Measurements from ENCODE around the gene NCBP2.
"Not testable (repeated sequence)": the region's sequence is repeated elsewhere in the genome, so short reads cannot be mapped to it uniquely, and the experiment has no call there.

NCBP2 gene

DNA sequence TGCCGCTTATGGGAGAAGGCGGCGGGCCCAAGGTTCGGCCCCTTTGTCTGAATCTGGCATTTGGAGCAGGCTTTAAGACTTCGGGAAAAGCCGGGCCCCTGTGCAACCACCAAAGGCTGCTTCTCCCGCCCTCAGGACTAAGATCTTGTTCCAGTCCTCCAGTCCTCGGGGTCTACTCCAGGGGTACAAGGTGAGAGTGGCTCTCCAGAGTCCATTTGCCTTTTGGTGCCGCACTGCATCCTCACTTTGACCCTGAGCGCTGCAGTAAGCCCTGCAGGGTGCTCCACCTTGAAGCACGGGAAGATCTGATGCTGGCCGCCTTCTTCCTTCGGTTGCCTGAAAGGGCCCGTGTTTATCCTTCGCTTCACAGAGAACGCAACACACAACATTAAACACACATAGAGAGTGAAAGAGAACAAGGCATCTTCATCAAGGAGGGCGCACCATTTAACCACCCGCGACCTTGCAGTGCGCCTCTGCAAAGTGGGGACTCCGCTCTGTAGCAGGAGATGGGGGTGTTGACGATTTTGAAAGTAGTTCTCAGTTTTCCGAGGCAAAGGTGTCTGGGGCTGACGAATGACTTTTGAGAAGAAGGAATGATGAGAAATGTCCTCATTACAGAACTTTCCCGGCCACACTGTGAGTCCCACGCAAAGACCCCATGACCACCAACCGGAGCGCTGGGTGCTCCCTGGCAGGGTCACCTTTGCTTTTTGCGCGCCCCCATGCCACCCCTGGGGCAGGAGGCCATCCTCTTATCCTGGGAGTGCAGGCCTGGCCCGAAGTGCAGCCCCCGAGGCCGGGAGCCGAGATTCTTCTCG is 25.3 kb upstream of the NCBP2 start:
- DNase-seq = no peak

DNA sequence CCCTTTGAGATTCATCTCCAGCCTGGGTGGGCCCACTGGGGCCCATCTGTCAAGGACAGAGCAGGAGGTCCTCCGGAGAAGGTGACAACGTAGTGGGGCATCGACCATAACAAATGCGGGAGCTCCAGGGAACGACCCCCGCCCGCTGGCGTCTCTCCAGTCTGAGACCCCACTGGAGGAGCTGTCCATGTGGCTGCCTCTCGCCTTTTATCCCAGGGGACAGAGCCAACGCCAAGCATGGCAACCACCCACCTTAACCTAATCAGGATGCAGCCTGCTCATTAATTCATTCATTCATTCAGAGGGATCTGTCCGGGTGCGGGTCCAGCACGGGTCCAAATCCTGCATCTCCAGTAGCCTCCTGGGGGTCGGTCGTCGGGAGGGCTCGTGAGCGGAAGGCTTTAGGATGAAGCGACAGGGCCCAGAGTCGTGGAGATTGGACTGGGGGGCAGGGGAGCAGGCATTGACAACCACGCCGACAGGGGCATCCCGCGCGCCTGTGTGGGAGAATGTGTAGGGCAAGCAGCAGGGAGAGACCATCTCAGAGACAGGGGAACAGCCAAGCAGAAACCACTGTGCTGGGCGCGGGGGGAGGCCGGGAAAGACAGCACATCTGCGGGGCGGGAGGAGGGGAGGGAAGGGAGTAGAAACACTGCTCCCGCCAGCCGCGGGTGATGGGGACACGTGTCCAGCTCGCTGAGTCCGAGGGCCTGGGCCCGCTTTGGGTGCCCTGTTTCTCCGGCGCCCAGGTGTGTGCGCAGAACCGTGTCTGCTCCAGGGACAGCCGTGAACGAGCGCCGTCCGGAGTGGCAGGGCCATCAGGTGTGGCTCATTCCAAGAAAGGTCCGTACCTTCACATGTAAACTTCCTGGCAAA is 24.4 kb upstream of the NCBP2 start:
- no peak for DNase-seq

DNA sequence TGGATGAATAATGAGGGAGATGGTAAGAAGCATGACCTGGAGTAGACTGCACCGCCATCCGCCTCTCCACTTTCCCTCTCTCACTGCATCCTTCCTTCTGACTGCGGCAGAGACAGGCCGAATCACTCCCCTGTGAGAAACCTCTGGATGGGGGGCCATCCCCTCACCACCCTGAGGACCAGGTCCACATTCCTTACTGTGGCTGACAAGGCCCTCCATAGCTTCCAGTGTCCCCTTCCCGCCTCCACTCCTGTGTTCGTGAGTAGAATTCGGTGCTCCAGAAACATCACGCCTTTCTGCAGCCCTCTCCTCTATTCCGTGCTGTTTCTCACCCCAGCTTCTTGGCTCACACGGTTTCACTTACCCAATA is 23.5 kb upstream of the NCBP2 start:
- DNase-seq = no peak

DNA sequence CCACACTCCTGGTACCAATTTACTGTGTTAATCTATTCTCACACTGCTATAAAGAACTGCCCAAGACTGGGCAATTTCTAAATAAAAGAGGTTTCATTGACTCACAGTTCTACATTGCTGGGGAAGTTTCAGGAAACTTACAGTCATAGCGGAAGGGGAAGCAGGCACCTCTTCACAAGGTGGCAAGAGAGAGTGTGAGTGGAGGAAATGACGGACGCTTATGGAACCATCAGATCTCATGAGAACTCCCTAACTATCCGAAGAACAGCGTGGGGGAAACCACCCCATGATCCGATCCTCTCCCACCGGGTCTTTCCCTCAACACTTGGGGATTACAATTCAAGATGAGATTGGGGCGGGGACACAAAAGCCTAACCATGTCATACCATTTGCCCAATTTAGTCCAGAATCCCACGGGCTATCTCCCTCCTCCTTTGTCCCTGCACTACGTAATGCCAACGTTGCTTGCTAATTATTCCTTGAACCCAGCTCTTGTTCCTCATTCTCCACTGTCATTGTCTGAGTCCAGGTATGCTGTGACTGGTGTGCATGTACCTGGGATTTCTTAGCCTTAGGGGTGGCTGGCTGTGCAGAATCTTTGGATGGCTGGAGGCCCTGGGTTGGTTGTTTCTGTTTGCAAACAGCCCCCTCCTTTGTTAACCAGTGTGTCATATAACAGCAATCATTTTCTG is 22.9 kb upstream of the NCBP2 start:
- DNase-seq = no peak

DNA sequence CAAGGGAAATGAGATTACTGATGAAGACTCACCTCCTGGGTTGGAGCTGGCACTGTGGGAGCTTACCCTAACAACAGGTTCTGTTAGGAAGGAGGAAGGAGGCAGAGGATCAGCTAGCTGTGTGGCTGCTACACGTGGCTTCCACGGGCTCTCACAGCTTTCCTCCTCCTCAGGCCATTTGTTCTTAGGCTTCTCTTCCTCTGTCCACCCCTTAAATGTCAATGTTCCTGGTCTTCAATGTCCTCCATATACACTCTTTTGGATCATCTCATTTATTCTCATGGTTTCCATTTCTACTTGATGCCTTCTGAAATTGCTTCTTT is 21.3 kb upstream of the NCBP2 start:
- no peak for DNase-seq

DNA sequence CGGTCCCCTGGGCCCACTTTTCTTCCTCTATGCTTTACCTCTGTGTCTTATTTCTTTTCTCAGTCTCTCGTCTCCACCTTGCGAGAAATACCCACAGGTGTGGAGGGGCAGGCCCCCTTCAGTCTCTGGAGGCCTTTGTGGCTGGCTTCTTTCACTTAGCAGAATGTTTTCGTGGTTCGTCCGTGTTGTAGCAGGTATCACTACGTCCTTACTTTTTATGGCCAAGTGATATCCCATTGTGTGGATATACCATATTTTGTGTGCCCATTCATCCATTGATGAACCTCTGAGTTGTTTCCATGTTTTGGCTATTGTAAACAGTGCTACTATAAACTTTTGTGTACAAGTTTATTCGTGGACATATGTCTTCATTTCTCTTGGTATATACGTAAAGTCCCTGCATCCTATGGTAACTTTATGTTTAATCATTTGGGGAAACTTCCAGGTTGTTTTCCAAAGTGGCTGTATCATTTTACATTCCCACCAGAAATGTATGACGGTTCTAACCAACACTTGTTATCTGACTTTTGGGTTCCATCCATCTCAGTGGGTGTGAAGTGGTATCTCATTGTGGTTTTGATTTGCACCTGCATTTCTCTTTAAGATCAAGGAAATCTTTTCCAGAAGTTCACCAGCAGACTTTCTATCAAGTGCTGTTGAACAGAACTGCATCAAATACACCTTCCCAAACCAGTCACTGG is 20.8 kb upstream of the NCBP2 start:
- DNase-seq = no peak

DNA sequence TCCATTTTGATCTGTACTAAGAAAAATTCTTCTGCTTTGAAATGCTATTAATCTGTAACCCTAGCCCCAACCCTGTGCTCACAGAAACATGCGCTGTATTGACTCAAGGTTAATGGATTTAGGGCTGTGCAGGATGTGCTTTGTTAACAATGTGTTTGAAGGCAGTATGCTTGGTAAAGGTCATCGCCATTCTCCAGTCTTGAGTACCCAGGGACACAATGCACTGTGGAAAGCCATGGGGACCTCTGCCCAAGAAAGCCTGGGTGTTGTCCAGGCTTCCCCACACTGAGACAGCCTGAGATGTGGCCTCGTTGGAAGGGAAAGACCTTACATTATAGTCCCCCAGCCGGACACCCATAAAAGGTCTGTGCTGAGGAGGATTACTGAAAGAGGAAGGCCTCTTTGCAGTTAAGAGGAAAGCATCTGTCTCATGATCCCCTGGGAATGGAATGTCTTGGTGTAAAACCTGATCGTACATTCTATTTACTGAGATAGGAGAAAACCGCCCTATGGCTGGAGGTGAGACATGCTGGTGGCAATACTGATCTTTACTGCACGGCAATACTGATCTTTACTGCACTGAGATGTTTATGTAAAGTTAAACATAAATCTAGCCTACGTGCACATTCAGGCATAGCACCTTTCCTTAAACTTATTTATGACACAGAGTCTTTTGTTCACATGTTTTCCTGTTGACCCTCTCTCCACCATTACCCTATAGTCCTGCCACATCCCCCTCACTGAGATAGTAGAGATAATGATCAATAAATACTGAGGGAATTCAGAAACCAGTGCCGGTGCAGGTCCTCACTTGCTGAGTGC is 20.0 kb upstream of the NCBP2 start:
- no peak for DNase-seq

DNA sequence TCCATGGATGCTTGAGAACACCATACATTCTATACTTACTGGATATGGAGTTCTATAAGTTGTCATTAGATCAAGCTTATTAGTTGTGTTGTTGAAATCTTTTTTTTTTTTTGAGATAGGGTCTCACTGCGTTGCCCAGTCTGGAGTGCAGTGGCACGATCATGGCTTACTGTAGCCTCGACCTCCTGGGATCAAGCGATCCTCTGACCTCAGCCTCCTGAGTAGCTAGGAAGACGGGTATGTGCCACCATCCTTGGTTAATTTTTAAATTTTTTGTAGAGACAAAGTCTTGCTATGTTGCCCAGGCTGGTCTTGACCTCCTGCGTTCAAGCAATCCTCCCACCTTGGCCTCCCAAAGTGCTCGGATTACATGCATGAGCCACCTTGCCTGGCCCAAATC is 12.5 kb upstream of the NCBP2 start:
- no peak for DNase-seq

DNA sequence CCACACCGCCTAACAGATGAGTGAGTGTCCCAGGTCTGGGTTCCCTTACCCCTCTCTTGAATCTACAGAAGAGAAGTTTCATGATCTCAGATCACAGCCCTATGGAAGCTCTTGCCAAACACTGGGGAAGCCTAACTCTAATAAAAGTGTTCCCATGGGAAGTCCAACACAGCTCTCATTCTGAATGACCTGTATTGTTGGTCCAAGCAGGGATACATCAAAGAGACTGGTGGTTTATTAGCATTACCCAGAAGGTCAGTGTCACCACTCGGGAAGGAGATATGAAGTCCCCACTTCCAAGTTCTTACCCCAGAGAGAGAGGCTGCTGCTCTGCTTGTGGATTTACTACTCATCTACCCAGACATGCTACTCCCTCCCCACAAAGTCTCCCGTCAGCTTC is 9.0 kb upstream of the NCBP2 start:
- no peak for DNase-seq

DNA sequence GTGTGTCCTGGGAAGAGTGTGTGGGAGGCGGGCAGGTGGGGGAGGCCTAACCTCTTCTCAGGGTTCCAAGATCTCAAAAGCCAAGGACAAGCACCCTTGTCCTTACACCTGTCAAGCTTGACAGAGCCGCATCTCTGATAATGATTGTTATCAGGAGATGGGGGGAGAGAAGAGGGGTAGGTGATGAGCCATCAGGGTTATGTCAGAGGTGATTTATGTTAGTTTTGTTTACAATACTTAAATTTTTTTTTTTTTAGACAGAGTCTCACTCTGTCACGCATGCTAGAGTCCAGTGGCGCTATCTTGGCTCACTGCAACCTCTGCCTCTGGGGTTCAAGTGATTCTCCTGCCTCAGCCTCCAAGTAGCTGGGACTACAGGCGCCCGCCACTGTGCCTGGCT is 7.4 kb upstream of the NCBP2 start:
- DNase-seq = no peak

DNA sequence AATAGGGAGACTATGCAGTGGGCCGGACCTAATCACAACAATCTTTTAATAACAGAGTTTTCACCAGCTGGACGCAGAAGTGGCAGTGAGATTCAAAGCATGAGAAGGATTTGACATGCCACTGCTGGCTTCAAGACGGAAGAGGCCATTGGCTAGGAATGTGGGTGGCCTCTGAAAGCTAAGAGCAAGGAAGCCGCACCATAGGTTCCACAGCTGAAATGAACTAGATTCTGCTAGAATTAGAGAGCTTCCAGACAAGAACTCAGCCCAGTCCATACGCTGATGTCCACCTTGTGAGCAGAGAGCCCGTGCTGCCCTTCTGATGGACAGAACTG is 6.9 kb upstream of the NCBP2 start:
- no peak for DNase-seq

DNA sequence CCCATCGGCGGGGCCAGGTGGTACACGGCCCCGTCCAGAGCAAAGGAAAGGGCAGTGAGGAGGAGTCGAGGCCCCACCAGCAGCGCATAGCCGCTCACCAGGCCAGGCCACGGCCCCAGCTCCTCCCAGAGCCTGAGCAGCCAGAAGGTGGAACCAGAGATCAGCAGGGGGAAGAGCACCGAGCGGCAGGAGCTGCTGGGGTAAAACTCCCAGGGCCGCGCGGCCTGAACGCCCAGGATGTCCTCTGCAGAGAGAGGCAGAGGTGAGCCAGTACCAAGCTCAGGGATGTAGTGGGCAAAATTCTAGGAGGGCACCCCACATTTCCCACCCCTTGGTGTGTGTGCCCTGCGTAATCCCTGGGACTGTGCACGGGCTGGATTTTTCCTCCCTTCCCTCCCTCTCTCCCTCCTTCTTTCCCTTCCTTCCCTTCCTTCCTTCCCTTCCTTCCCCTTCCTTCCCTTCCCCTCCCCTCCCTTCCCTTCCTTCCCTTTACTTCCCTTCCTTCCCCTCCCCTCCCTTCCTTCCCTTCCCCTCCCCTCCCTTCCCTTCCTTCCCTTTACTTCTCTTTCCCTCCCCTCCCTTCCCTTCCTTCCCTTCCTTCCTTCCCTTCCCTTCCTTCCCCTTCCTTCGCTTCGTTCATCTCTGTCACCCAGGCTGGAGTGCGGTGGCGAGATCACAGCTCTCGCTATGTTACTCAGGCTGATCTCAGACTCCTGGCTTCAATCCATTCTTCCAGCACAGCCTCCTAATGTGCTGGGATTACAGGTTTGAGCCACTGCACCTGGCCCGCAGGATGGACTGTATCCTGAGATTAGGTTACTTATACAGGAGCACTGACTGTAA is 6.3 kb upstream of the NCBP2 start:
- no peak for DNase-seq

DNA sequence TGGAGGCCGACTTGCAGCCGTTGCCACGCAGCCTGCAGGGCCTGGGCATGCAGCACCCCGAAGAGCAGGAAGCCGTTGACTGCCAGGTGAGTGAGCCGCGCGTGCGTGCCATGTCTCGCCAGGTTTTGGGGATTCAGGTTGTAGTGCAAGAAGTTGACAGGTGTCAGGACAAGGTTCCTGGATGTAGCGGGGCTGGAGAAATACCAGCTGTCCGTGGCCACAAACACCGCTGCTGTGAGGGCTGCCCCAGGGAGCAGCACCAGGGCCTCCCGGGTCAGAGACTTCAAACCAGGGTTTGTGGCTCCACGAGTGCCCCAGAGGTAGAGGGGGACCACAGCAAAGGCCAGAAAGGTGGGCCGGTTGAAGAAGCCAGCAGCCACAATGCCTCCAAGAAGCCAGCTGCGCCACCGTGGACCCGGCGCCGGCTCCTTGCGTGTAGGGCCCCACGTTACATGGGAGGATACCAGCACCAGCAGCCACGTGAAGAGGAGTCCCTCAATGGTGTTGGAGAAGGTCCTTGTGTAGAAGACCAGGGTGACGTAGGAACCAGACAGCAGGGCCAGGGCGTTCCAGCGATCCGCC is 5.6 kb upstream of the NCBP2 start:
- no peak for DNase-seq

DNA sequence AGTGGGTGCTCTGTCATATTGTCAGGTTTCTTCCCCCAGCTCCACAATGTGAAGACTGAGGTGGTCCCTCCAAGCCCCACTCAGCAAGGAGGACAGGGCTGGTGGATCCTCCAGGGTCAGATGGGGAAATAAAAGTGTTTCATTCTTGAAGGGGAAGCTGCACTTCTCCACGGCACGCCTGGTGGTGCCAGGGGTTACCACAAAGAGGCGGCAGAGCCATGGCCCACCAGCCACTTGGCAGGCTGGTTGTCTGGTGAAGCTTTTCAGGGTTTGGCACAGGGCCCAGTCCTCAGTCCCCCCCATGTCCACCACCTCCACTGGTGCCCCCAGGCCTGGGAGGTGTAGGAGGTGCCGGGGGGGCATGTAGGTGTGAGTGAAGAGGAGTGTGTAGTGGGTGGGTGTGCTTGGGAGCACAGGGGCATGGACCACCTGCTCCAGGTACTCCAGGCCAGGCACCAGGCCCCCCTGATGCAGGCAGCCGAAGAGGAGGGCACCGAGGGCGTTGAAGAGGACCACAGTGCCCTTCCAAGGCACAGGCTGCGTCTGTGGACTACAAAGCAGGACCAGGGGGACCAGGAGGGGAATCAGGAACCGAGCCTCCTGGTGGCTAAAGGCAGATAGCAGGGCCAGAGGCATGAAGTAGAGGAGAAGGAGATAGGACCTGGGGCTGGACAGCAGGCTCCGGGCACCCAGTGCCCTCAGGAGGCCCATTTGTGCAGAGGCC is 5.0 kb upstream of the NCBP2 start:
- DNase-seq = no peak

DNA sequence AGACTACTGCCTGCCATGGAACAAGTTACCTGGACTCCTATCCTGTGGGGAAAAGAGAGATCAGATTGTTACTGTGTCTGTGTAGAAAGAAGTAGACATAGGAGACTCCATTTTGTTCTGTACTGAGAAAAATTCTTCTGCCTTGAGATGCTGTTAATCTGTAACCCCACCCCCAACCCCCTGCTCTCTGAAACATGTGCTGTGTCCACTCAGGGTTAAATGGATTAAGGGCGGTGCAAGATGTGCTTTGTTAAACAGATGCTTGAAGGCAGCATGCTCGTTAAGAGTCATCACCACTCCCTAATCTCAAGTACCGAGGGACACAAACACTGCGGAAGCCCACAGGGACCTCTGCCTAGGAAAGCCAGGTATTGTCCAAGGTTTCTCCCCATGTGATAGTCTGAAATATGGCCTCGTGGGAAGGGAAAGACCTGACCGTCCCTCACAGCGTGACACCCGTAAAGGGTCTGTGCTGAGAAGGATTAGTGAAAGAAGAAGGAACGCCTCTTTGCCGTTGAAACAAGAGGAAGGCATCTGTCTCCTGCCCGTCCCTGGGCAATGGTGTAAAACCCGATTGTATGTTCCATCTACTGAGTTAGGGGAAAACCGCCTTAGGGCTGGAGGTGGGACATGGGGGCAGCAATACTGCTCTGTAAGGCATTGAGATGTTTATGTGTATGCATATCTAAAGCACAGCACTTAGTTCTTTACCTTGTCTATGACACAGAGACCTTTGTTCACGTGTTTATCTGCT is 1.9 kb upstream of the NCBP2 start:
- not testable (repeated sequence) for DNase-seq

DNA sequence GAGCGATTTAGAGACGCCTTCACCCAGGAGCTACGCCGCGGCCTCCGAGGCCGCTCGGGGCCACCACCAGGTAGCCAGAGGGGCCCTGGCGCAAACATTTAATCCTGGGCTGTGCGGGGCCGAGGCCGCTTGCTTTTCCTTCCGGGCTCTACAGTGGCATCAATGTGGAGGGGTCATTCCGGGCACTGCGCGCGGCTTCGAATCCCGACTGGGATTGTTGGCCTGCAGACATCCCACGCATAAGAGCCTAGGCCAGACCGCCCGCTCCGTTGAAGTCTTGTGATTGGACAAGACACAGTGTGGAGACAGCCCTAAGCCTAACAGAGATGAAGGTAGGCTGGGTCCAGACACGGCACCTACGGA is 568 bp upstream of the NCBP2 start:
- no peak for DNase-seq

DNA sequence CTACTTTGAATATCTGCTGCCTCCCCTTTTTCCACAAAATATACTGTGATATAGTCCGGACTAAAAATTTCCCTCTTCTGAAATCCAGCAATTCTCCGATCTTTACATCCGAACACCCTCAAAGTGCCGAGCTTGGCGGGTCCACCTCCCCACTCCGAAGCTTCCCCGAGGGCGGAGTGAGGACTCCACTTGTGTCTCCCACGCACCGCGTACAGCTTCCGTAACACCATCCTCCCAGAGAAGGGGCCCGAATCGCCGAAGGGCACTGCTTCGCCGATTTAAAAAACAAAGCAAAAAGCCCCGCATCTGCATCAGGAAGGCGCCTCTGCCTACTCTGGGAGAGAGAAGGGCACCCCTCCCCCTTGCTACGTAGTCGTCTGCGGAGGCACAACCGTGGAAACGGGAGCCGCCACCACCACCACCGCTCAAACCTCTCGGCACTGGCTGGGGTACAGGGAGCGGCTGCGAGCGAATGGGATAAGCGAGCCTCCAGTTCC is 551 bp downstream of the NCBP2 start:
- no peak for DNase-seq

DNA sequence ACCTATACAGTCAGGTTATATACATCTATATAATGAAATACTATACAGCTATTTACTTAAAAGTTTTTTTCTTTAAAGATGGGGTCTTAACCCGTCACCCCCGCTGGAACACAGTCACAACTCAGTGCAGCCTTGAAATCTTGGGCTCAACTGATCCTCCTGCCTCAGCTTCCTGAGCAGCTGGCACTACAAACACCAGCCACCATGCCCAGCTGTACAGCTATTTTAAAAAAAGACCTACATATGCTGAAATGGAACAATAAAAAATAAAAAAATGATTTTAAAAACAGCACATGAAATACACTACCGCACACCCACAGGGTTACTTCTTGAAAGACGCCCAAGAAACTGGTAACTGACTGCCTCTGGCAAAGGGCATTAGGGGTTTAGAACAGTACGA is 3.8 kb downstream of the NCBP2 start:
- DNase-seq = no peak

DNA sequence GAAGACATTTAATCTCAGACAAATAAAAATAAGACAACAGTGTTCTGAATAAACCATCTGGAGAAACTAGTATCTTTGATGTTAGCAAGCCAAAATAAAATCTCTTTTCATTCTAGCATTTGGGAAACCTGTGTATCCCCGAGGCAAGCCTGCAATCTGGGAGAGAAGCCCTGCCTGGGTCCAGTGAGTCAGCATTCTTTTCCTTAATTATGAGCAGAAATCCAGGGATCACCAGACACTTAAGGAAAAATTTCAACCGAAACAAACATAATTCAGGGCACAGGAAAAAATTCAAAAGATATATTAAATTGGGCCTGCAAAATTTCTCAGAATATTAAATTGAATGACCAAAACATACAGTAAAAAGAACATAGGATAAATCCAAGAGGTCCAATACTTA is 4.2 kb downstream of the NCBP2 start:
- no peak for DNase-seq

DNA sequence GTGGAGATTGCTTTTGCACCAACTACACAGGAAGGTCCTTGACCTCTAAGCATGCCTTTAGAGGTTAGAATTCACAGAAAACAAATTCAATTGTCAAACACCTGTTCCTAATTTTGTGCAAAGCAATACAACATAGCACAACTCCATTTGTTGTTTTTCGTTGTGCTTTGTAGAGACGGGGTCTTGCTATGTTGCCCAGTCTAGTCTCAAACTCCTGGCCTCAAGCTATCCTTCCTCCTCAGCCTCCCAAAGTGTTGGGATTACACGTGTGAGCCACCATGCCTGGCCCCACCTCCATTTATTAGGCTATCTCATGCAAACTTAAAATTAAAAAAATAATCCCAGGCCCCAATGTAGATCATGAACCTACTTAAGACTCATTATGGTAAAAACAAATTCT is 6.0 kb downstream of the NCBP2 start:
- no peak for DNase-seq
